ENCODE data around the gene AATF.

Gene AATF

GRCh38 chr17:36931697-36932382, 16.9 kb upstream of the AATF start:
- DNase-seq, result no peak

DNA sequence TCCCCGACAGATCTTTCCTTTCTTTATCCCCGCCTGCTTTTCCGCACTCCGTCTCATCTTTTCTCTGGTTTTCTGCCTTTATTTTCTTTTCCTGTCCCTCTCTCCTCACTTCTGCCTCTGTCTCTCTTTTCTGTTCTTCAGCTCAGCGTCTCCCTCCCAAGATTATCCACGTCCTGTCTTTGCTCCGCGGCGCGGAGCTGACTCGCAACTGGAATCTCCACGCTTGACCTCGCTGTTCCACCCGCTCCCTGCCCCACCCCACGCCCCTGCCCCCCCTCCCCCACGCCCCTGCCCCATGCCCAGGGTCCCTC, 16.4 kb upstream of the AATF start:
- no peak for DNase-seq

DNA sequence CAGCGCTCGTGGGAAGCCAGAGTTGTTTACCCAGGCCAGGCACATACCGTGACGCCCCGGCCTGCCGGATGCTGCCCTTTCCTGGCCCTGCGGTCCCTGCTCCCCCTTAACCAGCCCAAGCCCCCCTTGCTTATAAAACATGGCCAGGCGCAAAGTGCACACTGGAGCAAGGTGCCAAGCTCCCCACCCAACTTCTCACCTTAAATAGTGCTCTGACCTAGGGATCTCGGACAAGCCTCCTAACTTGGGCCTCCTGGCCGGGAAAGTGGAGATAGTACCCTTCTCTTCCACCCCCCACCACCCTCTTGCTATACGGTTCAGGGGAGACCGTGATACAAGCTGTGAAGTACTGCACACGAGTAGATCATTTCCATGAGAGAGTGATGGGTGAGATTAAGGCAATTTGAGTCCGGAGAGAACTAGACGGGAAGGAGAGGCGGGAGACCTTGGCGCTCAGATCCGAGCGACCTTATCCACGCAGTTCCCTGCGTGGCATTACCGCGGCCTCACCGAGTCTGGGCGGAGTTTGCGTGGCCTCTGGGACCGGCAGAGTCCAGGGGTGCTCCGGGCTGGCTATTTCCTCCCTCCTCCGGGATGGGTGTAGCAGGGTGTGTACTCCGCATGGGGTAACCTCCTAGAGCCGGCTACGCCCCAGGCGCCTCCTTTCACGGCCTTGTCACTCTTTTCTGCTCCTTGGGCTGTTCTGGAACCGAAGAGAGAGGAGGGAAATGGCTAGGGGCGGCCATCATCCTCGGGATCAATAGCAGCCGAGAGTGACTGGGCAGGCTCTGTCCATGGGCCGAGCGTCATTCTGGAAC, 15.9 kb upstream of the AATF start:
- peak; percentile 4 for DNase-seq

GRCh38 chr17:36933512-36934143, 15.1 kb upstream of the AATF start:
- DNase-seq, result no peak

GRCh38 chr17:36934144-36934691, 14.5 kb upstream of the AATF start:
- DNase-seq, result no peak

DNA sequence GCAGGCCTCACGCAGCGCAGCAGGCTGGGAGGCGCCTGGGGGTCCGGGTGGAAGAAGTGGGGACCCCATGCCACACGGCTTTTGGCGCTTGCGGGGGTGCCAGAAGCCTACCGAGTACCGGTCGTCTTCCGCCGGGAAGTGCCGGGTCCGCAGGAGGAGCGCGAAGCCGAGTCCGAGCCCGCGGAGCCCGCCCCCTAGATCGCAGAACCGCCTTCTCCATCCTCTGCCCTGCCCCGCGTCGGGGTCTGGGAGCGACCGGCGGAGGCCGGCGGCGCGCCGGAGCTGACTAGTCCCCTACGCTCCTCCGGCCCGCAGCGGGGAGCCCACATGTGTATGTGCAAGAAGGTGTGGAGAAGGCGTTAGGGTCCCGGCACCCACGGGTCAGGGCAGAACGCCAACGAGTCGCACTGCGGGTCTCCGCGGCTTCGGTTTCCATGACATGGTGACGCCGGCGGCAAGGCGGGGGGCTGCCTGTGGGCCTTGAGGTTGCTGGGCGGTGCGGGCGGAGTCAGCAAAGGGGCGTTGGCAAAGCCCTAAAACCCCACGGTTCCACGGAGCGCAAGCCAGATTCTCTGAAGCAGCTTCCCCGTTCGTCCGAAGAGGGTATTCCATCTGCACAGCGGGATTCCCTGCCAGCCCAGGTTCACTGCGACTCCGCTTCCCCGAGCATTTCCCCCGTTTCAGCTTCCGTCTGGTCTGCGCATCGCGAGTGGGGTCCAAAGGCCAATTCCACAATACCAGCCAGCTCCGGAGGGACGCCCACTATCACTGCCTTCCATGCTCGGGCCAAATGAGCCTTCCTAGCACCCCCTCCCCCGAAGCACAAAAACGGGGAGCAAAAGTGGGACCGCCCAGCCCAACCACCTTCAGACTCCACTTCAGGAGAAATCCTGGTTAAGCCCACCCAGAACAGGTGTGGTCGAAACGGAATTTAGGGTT, 13.8 kb upstream of the AATF start:
- DNase-seq, result peak; percentile 35

- peak; percentile 13 for DNase-seq
Observed at GRCh38 chr17:36935671-36936454, 12.9 kb upstream of the AATF start.

GRCh38 chr17:36936455-36937000, 12.2 kb upstream of the AATF start:
- no peak for DNase-seq

GRCh38 chr17:36937001-36937958, 11.5 kb upstream of the AATF start, which contains the start of gene LHX1:
TSS of gene LHX1 (plus strand) at chr17:36937475. CDS start at chr17:36938198, 723 bp downstream.
- peak; percentile 25 for DNase-seq

GRCh38 chr17:36937959-36938565, 10.7 kb upstream of the AATF start:
- peak; percentile 38 for DNase-seq

- peak; percentile 18 for DNase-seq
Observed at GRCh38 chr17:36938566-36939051, 10.1 kb upstream of the AATF start.

DNA sequence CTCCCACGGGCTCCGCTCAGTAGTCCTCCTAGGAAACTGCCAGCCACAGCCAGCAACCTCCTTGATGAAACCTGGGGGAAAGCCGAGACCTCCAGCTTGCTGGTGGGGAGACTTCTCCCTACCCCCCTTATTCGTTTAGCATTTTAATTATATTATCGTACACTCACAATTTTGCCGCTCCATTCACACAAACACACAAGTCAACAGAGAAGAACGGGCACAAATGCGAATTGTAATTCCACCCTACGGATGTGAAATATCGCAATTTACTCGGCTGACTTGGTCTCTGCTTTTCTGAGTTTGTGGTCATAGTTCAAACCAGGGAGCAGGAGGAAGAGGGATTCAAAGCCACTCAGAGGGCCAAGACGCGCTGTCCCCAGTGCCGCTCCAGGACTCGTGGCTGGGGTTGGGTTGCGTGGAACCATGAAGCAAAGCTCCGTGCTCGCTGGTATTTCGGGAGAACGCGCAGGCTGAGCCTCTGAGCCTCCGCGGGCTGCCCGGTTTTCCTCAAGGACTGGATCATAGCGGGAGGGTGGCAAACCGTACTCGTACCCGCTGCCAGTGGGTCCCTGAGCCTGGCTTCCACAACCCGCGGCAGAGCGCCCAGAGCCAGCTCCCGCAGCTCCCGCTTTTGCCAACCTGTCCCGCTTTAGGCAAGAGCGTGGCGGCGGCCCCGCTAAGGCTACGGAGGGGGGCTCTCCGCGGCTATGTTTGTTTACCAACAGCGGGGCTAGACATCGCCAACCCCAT, 9.5 kb upstream of the AATF start:
- DNase-seq, result peak; percentile 17

GRCh38 chr17:36939802-36940312, 8.9 kb upstream of the AATF start:
- DNase-seq, result no peak

DNA sequence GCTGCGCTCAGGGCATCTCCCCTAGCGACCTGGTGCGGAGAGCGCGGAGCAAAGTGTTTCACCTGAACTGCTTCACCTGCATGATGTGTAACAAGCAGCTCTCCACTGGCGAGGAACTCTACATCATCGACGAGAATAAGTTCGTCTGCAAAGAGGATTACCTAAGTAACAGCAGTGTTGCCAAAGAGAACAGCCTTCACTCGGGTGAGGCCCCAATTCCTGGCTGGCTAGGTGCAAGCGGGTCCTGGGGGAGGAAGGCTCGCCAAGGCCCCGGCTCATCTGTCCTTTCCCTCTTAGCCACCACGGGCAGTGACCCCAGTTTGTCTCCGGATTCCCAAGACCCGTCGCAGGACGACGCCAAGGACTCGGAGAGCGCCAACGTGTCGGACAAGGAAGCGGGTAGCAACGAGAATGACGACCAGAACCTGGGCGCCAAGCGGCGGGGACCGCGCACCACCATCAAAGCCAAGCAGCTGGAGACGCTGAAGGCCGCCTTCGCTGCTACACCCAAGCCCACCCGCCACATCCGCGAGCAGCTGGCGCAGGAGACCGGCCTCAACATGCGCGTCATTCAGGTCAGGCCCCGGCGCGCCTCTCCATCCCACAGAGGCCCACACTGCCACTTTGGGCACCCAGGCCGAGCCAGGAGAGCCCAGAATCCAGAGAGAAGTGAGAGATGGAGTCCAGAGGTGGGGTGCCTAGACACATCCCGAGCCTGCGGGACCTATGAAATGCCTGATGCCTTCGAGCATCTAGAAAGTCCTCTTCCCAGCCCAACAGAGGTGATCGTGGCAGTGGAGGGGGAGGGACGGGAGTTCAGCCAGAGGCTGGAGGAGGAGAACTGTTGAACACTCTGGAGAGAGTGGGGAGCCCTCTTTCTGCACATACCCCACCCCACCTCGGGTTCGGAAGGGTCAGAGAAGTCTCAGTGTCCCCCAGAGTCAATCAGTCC, 8.2 kb upstream of the AATF start:
- DNase-seq, result no peak

- DNase-seq, result peak; percentile 9
Observed at GRCh38 chr17:36941265-36942010, 7.3 kb upstream of the AATF start.

GRCh38 chr17:36942019-36942599, 6.6 kb upstream of the AATF start:
- DNase-seq, result peak; percentile 10

Data from CD4-positive, alpha-beta T cell treated with Interleukin-17A for 1 hour (primary cell).